OCI-M2 (cell line): ENCODE results near the gene HHATL.

ENCODE experiments used
- DNase-seq: peaks from one replicate; lab custom pipeline; 2025; ENCODE audit not compliant: unreplicated experiment; lab: John Stamatoyannopoulos, UW

HHATL gene, protein sequence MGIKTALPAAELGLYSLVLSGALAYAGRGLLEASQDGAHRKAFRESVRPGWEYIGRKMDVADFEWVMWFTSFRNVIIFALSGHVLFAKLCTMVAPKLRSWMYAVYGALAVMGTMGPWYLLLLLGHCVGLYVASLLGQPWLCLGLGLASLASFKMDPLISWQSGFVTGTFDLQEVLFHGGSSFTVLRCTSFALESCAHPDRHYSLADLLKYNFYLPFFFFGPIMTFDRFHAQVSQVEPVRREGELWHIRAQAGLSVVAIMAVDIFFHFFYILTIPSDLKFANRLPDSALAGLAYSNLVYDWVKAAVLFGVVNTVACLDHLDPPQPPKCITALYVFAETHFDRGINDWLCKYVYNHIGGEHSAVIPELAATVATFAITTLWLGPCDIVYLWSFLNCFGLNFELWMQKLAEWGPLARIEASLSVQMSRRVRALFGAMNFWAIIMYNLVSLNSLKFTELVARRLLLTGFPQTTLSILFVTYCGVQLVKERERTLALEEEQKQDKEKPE

DNA sequence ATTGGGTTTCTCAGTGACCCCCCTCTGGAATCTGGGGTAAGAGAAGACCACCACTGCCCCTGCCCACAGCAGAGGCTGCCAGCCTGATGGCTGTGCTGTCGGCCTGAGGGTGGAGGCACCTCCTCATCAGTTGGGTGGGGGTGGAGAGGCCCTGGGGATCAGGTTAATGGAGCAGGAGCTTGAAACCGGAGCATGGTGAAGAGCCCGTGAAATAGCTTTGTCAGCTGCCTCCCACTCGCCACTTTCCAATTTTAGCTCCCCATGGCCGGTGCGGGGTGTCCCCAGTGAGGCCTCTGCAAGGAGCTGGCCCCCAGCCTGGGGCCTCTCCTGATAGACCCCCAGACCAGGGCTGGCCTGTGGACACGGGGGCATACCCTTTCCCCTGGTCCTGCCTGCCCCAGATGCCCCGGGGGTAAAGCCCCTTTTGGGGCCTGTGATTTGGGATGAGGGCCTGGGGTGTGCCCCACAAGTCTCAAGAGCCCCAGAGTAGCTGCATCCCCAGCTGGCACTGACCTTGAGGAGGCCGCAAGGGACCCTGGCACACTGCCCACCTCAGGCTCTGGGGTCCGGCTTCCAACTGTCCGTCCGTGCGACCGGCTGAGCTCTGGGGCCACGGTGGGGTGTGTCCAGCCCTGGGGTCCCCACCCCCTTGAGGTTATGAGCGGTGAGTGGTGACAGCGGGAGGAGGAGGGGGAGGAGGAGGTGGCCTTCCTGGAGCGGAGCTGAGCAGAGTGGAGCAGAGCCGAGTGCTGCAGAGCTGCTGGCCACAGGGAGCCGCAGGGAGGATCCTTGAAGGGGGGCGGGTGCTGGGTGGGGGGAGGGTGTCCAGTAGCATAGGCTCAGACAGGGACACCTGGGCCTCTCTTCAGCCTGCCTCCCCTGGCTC lies at the start of gene HHATL:
Gene HHATL (minus strand): TSS at position 733 of the 886 bp plus-strand sequence. CDS start 1,972 bp downstream, outside the sequence.
- no peak for DNase-seq

DNA sequence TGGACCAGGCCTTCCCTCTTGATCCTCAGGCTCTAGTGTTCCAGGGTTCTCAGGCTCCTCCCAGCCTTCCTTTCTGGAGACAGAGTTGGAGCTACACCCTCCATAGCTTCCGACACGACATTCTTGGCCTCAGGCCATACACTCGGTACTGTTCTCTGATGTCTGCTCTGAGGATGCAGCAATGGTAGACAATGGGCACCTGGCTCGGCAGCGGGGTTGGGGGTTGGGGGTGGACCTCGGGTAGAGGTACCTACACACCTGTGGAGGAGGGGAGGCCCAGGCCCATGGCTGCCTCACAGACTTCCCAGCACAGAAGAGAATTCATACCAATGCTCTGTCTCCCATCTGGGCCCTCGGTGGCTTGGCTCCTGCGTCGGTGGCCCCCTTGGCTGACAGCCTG lies 49.0 kb upstream of the HHATL start:
- no peak for DNase-seq

DNA sequence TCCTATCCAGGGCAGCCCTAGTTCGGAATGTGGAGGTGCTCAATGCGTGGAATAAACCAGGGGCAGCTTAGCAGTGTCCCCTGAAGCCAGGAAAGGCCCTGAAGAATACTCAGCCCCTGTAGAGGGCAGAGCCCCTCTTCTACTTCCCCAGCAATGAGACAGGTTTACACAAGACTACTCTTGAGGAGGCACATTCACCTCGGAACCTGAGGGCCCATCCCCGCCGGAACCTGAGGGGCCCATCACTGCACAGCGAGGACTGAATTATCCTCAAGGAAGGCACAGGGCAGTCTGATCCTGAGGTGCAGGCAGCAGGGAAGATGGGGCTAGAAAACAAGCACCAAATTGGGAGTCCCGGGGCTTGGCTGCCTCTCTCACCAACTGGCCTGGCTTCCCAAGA lies 48.2 kb upstream of the HHATL start:
- DNase-seq = no peak

DNA sequence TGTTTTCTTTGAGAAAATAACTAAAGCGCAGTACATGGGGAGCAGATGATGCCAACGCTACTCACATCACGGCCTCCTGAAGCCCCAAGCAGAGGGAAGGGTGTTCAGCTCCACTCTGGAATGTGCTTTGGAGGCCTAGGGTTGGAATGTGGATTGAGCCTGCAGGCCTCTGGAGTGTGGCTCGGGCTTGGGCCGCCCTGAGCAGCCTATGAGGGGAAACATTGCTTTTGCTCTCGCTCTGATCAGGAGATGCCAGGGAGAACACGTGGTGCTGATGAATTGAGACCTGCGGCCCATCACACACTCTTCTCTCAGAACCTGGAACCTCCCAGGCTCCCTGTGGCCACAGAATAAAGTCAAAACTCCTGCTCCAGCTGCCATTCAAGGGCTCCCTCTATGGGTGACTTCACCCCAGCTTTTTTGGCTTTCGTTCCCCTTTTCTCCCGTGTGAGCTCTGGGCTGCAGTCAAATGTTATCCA lies 47.2 kb upstream of the HHATL start:
- no peak for DNase-seq

DNA sequence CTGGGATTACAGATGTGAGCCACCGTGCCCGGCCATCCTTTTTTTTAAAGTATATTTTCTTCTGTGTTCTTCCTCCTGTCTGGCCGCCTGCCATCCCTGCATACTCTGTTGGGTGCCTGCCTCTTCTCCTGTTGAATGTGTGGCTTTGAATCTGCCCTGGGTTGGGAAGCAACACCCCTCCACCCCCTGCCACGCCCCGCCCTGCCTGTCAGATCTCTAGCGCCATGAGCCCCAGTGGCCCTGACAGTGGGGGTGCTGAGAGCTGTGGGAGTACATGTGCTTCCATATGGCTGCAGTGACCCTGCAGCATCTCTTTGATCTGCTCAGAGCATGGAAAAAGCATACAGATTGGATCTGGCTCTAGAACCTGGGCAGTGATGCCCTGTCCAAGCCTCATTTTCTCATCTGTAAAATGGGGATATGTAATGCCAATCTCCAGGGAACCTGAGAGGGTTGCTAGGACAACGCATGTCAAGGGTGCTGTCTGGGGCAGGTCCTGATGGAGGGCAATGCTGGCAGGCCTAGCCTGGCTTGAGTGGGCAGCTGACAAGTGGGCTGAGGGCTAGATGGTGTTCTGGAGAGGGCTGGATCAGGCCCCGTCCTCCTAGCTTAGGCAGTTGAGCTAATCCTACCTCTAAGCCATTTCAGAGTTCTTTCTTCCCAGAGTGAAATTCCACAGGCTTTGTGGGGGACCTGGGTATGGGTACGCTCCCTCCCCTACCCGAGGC lies 46.6 kb upstream of the HHATL start:
- no peak for DNase-seq

DNA sequence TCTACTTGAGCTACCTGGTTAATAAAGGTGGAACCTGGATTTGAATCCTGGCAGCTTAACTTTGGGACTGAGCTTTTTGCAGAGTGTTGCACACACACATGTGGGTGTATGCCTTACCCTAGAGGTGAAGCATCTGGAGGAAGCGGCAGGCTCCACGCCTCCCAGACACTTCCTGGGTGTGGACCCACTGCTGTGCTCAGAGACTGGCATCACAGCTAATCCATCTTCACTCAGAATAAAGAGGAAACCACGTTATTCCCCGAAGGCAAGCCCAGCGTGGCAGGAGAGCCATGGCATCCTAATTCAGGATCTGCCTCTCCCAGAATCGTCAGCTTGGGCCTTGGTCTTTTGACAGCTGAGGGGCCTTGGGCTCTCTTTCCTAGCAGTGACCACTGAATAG lies 45.0 kb upstream of the HHATL start:
- no peak for DNase-seq

DNA sequence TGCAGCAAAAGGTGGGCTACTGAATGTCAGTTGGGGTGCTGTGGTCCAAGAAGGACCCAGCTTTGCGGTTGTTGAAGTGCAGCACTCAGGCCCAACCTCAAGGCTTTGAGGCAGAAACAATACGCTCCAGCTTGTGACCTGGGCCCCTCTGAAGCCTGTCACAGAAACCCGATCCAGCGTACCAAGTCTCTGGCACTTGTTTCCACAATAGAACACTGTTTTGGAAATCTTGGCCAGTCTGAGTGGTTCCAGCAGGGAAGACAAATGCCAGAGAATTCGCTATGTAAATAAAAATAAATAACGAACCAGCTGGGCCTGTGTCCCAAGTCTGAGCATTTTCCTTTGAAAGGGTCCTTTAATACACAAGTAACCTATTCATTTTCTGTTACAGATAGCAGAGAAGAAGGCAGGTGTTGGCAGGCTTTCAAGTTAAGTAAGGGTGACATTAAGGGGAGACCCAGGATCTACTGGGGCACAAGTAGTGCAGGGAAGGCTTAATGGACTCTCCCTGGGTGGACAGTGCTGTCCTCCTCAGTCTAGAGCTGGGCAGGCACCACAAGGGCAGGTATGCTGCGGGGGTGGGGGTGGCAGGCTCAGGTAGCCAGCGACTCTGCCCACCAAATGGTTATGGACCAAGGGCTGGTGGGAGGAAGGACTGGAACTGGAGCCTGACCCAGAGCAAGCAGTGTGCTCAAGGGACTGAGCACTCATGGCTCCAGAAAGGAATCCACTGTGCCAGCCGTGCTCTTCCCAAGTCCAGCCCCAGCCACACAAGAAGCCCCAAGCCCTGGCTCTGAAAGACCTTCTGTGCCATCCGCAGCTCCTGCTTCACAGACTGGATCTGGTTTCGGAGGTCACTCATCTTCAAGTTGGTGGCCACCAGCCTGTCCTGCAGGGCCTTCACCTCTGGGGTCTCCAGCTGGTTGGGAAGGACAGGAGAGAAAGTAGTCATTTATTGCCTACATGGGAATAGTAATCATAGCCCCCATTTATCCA lies 44.2 kb upstream of the HHATL start:
- no peak for DNase-seq

DNA sequence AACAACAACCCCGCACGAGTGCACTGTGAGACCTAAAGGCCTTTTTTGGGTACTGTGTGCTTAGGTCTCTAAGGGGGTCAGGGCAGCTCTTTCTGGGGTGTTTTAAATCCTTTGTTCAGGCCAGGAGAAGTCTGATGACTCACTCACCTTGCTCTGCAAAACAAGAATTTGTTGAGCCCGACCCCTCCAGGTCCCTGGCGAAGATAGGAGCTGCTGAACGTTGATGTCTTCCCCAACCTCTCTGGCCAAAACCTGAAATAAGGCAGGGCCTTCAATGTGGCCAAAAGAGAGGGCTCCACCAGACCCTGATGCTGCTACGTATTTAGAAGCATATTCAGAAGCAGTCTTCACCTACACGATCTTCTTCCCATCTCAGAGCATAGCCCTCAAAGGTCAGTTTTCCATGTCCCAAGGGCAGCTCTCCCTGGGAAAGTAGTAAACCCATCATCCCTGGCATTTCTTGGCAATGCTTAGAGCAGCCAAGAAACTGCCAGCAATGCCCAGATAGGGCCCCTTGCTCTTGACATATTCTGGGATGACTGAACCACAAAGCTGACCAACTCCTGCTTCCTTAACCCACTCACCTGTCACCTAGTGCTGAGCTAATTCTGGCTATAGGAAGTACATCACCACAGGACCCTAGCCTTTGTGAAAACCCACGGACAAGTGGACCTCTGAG lies 43.3 kb upstream of the HHATL start:
- no peak for DNase-seq

DNA sequence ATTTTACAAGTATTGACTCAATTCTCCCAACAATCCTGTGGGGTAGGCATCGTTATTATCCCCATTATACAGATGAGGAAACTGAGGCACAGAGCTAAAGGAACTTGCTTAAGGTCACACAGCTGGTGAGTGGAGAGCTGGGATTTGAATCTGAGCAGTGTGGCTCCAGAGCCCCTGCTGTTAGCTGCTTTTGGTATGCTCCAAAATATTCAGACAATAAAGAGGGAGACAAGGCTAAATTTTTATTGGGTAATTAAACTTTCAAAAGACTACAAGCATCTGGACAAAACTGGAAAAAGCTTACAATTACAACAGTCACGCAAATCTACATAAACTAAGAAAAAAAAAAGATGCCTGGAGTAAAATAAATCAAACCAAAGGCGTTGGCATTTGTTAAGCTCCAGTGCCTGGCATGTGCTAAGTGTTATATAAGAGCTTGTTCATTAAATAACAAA lies 42.7 kb upstream of the HHATL start:
- DNase-seq = no peak

DNA sequence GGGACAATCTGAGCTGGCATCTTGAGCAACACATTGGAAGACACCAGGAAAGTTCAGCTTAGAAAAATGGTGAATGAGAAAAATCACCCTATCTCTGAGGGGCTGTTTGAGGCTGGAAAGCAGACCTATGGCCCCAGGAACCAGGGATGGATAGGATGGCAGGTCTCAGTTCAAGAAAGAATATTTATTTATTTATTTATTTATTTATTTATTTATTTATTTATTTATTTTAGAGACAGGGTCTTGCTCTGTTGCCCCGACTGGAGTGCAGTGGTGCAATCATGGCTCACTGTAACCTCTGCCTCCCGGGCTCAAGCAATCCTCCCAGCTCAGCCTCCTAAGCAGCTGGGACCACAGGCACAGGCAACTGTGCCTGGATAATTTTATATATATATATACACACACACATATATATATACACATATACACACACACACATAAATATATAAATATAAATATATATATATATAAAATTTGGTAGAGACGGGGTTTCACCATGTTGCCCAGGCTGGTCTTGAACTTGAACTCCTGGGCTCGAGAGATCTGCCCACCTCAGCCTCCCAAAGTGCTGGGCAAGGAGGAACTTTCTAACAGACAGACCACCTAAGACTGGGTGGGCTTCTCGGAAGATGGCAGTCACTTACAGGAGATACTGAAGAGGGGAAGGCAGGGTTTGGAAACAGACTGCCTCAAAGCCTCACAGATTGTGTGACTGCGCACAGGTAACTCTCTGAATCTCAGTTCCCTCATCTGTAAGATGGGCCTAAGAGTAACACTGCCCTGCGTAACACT lies 40.8 kb upstream of the HHATL start:
- no peak for DNase-seq

DNA sequence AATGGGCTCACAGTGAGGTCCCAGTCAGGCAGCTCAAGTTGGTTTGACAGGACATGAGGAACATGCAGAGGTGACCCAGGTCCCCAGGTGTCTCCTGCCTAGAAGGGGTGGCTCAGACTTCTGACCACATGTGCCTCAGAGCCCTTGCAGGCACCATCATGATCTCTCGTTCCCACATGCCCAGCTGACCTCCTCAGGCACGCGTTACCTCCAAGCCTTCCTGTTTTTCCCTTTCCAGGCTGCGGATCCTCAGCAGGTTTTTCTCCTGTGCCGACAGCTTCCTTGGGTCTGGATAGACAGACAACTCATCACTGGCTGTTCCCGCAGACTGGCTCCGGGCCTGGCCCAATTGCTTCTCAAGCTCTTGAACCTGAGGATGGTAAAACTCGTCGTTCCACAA lies 40.1 kb upstream of the HHATL start:
- DNase-seq = no peak

DNA sequence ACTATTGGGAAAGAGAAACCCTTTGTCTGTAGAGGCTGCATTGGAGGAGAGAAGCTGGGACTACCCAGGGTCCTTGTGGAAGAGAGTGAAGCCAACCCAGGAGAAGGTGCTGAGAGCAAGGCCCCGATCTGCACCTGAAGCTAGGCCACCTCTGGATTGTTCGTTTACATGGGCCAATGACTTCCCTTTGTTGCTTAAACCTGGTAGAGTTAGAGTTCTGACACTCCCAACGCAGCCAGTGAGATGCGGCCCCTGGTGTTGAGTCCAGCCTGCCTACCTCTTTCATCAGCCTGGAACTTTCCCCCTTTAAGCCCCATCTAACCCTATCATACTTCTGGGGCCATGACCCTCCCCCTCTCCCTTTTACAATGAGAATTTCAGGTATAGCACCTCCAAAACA lies 39.7 kb upstream of the HHATL start:
- no peak for DNase-seq

DNA sequence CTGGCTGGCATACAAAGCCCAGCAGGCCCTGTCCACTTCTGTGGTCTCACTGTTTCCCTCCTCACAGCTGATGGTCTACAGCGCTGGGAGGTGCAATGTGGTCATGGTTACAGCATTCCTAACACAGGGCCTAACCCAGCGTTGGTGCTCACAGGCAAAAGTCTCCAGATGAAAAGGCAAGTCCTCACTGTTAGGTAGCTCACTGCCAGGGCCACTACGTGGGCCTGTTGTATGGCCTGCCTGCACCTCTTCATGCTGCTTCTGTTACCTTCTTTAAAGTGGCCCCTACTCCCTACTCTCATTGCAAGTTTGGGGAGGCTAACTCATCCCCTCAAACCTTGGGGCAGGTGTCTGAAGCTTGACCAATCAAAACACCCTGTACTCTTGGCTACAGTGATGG lies 39.2 kb upstream of the HHATL start:
- no peak for DNase-seq

DNA sequence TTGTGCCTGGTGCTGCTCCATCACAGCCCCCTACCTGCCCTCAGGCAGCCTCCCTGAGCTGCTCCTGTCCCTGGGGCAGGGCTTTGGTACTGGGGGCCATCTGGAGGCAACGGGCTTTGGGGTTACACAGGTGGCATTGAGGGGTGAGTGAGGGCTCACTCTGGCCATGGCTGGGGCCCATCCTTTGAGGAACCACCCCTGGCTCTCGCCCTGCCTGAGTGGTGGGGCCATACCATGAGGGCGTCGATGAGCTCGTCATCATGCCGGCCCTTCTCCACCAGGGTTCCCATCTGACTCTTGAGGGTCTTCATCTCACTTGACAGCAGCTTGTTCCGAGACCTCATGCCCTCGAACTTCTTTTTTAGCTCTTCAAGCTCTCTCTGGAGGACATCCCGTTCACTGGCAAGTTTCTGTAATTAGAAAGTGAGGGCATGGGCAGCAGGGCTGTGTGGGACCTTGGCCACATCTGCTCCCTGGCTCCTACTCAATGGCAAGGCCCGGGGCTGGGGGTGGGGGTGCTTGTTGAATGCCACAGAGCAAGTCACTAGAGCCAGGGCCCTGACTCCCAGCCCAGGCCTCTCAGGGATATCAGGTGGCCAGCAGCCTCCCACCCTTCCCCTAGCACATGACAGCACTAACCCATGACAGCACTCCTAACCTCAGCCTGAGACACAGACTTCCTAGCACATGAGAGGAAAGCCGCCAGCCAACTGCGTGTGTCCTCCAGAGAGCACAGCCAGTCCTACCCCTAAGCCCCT lies 37.0 kb upstream of the HHATL start:
- no peak for DNase-seq

DNA sequence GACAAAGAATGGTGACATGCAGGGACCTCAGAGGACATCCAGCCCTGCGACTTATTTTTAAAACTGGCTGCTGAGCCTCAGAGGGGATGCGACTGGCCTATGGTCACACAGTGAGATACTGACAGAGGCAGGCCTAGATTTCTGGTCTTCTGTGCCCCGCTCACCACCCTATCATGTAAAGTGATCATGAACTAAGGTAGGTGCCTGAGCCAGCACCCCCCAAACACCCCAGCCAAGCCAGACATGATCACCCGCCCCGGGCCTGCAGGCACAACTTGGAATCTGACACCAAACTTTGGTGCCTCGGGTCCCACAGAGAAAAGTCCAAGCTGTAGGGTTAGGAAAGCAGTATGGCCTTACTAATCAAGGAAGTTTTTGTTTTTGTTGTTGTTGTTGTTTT lies 33.9 kb upstream of the HHATL start:
- DNase-seq = no peak

DNA sequence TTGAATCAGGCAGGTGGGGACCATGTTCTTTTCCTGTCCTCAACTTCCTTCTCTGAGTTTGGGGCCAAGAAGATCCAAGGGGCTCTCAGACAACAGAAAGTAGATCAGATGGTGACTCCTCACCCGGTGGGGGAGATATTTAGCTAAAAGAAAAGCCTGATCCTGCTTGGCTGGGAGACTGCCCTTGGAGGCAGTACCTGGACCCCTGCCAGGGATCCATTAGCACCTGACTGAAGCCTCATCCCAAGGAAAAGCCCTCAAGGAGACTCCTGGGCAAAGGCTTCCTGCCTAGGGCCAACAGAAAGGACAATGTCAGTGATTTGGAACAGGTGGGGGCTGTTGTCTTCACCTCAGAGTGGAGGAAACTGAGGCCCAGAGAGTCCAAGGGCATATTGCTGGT lies 33.5 kb upstream of the HHATL start:
- DNase-seq = no peak

DNA sequence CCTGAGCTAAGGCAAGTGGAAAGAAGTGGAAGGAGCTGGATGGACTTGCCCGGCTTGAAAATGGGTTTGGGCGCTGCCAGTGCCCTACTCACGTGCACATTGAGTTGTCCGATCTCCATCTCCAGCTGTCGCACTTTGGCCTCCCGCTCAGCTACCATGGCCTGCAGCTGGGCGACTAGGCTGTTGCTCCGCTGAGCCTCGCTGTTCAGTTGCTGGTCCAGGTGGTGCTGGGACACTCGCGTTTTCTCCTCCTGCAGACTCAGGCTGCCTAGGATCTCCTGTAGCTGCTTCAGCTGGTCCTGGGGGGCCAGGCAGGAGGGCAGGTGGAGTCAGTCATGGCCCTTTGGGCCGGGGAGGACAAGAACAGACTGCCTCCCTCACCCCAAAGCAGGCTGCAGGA lies 33.0 kb upstream of the HHATL start:
- no peak for DNase-seq

DNA sequence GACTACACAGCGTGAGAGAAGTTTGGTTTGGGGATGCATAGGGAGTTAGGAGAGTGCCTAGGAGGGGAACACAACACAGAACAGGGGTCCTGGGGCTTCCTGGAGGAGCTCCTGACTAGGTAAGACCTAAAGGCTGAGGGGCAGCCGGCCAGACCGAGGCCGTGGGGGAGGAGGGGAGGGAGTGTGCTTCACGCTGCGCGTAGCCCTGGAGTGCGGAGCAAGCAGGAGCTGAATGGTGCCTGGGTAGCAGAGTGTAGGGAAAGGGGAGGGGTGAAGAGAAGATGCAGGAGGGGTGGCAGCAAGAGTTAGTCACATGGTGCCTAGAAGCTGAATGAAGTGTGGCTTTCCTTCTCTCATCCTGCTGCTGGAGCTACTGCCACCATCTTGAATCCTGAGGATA lies 32.4 kb upstream of the HHATL start:
- DNase-seq = no peak
